ENCODE measurements around the gene MRPL3.

Gene MRPL3

GRCh38 chr3:131538968-131539367, 36.2 kb upstream of the MRPL3 start:
- Histone ChIP-seq H3K4me1 (ENCODE audit: control insufficient read depth in 1 of 2, insufficient read depth in 2 of 2, low read length in 2 of 2) (peaks cover 0 to 3% of the 10 kb centered on the region in 2 donors), H3K9me3 (ENCODE audit: control insufficient read depth in 1 of 2, low read length in 2 of 2) (peaks cover 0 to 4% of the 10 kb centered on the region in 2 donors), H3K27me3 (ENCODE audit: low read depth, low read length) (no peaks in the 10 kb centered on the region), H3K4me3 (ENCODE audit: low read depth in 1 of 2, low read length in 2 of 2) (no peak overlapping the region), H3K27ac (ENCODE audit: low read length) (no peak overlapping the region), H3K36me3 (ENCODE audit: control insufficient read depth in 1 of 2, insufficient read depth in 2 of 2, low read length in 2 of 2) (no peaks in the 10 kb centered on the region)

GRCh38 chr3:131537531-131537930, 34.8 kb upstream of the MRPL3 start:
- no peaks in the 10 kb centered on the region for H3K4me1 ChIP-seq (ENCODE audit: control insufficient read depth in 1 of 2, insufficient read depth in 2 of 2, low read length in 2 of 2)
- H3K27me3 ChIP-seq (ENCODE audit: low read depth, low read length), result no peaks in the 10 kb centered on the region
- H3K27ac ChIP-seq (ENCODE audit: low read length), result no peak overlapping the region
- H3K4me3 ChIP-seq (ENCODE audit: low read depth in 1 of 2, low read length in 2 of 2), result no peak overlapping the region
- H3K9me3 ChIP-seq (ENCODE audit: control insufficient read depth in 1 of 2, low read length in 2 of 2), result peaks cover 0 to 4% of the 10 kb centered on the region in 2 donors
- H3K36me3 ChIP-seq (ENCODE audit: control insufficient read depth in 1 of 2, insufficient read depth in 2 of 2, low read length in 2 of 2), result no peaks in the 10 kb centered on the region

DNA sequence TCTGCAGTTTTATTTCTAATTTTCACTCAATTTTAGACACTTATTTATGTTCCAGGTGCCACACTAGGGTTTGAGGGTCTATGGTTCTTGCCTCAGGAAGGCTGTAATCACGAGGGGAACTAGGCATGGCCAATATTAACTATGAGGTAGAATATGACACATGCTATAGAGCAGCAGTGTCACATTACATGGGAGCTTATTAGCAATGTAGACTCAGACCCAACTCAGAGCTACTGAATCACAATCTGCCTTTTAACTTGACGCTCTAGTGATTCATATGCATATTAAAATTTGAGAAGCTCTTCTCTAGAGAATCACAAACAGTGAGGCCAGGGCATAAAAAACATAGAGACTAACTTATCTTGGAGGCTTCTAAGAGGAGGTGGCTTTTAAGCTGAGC, 32.8 kb upstream of the MRPL3 start:
- Histone ChIP-seq H3K27me3 (ENCODE audit: low read depth, low read length) (no peaks in the 10 kb centered on the region), H3K36me3 (ENCODE audit: control insufficient read depth in 1 of 2, insufficient read depth in 2 of 2, low read length in 2 of 2) (no peaks in the 10 kb centered on the region), H3K9me3 (ENCODE audit: control insufficient read depth in 1 of 2, low read length in 2 of 2) (peaks cover 0 to 4% of the 10 kb centered on the region in 2 donors), H3K4me1 (ENCODE audit: control insufficient read depth in 1 of 2, insufficient read depth in 2 of 2, low read length in 2 of 2) (no peaks in the 10 kb centered on the region), H3K27ac (ENCODE audit: low read length) (no peak overlapping the region), H3K4me3 (ENCODE audit: low read depth in 1 of 2, low read length in 2 of 2) (no peak overlapping the region)

GRCh38 chr3:131535131-131535530, 32.4 kb upstream of the MRPL3 start:
- Histone ChIP-seq H3K4me3 (ENCODE audit: low read depth in 1 of 2, low read length in 2 of 2) (no peak overlapping the region), H3K27ac (ENCODE audit: low read length) (no peak overlapping the region), H3K4me1 (ENCODE audit: control insufficient read depth in 1 of 2, insufficient read depth in 2 of 2, low read length in 2 of 2) (no peaks in the 10 kb centered on the region), H3K27me3 (ENCODE audit: low read depth, low read length) (no peaks in the 10 kb centered on the region), H3K36me3 (ENCODE audit: control insufficient read depth in 1 of 2, insufficient read depth in 2 of 2, low read length in 2 of 2) (no peaks in the 10 kb centered on the region), H3K9me3 (ENCODE audit: control insufficient read depth in 1 of 2, low read length in 2 of 2) (peaks cover 0 to 4% of the 10 kb centered on the region in 2 donors)

GRCh38 chr3:131532645-131533044, 29.9 kb upstream of the MRPL3 start:
- Histone ChIP-seq H3K4me1 (ENCODE audit: control insufficient read depth in 1 of 2, insufficient read depth in 2 of 2, low read length in 2 of 2) (no peaks in the 10 kb centered on the region), H3K9me3 (ENCODE audit: control insufficient read depth in 1 of 2, low read length in 2 of 2) (no peaks in the 10 kb centered on the region), H3K27ac (ENCODE audit: low read length) (no peak overlapping the region), H3K36me3 (ENCODE audit: control insufficient read depth in 1 of 2, insufficient read depth in 2 of 2, low read length in 2 of 2) (no peaks in the 10 kb centered on the region), H3K4me3 (ENCODE audit: low read depth in 1 of 2, low read length in 2 of 2) (no peak overlapping the region), H3K27me3 (ENCODE audit: low read depth, low read length) (peaks cover 3% of the 10 kb centered on the region)

- H3K9me3 ChIP-seq (ENCODE audit: control insufficient read depth in 1 of 2, low read length in 2 of 2), result no peaks in the 10 kb centered on the region
- no peak overlapping the region for H3K4me3 ChIP-seq (ENCODE audit: low read depth in 1 of 2, low read length in 2 of 2)
- no peaks in the 10 kb centered on the region for H3K4me1 ChIP-seq (ENCODE audit: control insufficient read depth in 1 of 2, insufficient read depth in 2 of 2, low read length in 2 of 2)
- H3K27me3 ChIP-seq (ENCODE audit: low read depth, low read length), result peaks cover 3% of the 10 kb centered on the region
- no peak overlapping the region for H3K27ac ChIP-seq (ENCODE audit: low read length)
- H3K36me3 ChIP-seq (ENCODE audit: control insufficient read depth in 1 of 2, insufficient read depth in 2 of 2, low read length in 2 of 2), result no peaks in the 10 kb centered on the region
Observed at GRCh38 chr3:131530843-131531242, 28.1 kb upstream of the MRPL3 start.

DNA sequence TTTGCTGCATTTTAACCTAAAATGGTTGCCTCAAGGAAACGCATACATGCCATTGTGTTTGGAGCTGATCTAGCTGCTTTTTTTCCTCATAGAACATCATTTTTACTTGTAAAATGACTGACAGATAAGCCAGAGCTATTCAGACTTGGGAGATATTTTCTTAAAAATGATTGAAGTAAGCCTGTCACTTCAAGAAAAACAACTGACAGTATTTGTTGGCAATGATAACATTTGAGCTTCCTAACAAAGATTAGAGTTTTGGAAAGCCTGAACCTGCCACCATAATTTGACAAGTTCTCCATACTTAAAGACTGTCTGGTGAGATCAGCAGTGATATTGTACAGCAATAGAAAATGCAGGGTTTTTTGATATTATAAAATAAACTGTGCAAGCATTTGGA, 27.6 kb upstream of the MRPL3 start:
- Histone ChIP-seq H3K27ac (ENCODE audit: low read length) (no peak overlapping the region), H3K27me3 (ENCODE audit: low read depth, low read length) (peaks cover 3% of the 10 kb centered on the region), H3K9me3 (ENCODE audit: control insufficient read depth in 1 of 2, low read length in 2 of 2) (no peaks in the 10 kb centered on the region), H3K36me3 (ENCODE audit: control insufficient read depth in 1 of 2, insufficient read depth in 2 of 2, low read length in 2 of 2) (no peaks in the 10 kb centered on the region), H3K4me1 (ENCODE audit: control insufficient read depth in 1 of 2, insufficient read depth in 2 of 2, low read length in 2 of 2) (no peaks in the 10 kb centered on the region), H3K4me3 (ENCODE audit: low read depth in 1 of 2, low read length in 2 of 2) (no peak overlapping the region)

- no peaks in the 10 kb centered on the region for H3K4me1 ChIP-seq (ENCODE audit: control insufficient read depth in 1 of 2, insufficient read depth in 2 of 2, low read length in 2 of 2)
- no peak overlapping the region for H3K27ac ChIP-seq (ENCODE audit: low read length)
- H3K27me3 ChIP-seq (ENCODE audit: low read depth, low read length), result peaks cover 3% of the 10 kb centered on the region
- H3K36me3 ChIP-seq (ENCODE audit: control insufficient read depth in 1 of 2, insufficient read depth in 2 of 2, low read length in 2 of 2), result no peaks in the 10 kb centered on the region
- peak overlapping the region; percentile 52 to 62 for H3K4me3 ChIP-seq (ENCODE audit: low read depth in 1 of 2, low read length in 2 of 2)
- H3K9me3 ChIP-seq (ENCODE audit: control insufficient read depth in 1 of 2, low read length in 2 of 2), result no peaks in the 10 kb centered on the region
Observed at GRCh38 chr3:131526801-131527347, 24.1 kb upstream of the MRPL3 start.

DNA sequence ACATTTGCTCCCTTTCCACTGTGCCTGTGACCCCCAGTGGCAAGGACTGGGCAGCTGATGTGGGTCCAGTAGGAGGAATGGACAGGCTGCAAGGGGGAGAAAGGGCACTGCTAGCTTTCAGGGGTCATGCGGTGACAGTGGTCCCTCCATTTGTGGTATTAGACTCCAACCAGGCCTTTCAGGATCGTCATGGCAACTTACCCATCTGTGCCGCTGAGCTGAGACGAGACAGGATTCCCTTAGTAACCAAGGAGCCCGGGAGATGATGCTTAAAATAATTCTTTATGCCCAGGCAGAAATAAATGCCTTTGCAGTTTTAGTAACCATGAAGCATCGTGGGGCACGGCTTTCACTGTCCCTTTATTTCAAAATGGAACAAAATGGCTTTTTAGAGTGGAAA, 15.9 kb upstream of the MRPL3 start:
- no peaks in the 10 kb centered on the region for H3K27me3 ChIP-seq (ENCODE audit: low read depth, low read length)
- no peaks in the 10 kb centered on the region for H3K4me1 ChIP-seq (ENCODE audit: control insufficient read depth in 1 of 2, insufficient read depth in 2 of 2, low read length in 2 of 2)
- no peak overlapping the region for H3K4me3 ChIP-seq (ENCODE audit: low read depth in 1 of 2, low read length in 2 of 2)
- peaks cover 0 to 3% of the 10 kb centered on the region in 2 donors for H3K9me3 ChIP-seq (ENCODE audit: control insufficient read depth in 1 of 2, low read length in 2 of 2)
- no peak overlapping the region for H3K27ac ChIP-seq (ENCODE audit: low read length)
- no peaks in the 10 kb centered on the region for H3K36me3 ChIP-seq (ENCODE audit: control insufficient read depth in 1 of 2, insufficient read depth in 2 of 2, low read length in 2 of 2)

DNA sequence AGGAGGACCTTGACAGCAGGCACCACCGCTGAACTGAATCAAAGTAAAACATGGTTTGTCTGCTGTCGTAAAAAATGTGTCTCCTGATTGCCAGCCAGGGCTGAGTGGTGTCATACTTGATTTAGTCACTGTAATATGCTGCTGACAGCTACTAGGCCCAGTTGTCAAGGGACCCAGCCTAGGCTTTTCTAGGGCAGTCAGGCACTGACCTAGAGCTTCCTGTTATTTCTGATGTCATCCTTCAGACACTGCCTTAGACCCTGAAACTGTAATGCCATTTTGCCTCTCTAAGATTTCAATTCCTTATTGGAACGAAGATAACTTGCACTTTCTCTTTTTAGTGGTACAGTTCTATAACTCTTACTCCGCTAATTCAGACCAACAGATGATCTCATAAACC, 2.6 kb upstream of the MRPL3 start:
- no peak overlapping the region for H3K27ac ChIP-seq (ENCODE audit: low read length)
- no peaks in the 10 kb centered on the region for H3K9me3 ChIP-seq (ENCODE audit: control insufficient read depth in 1 of 2, low read length in 2 of 2)
- peaks cover 0 to 5% of the 10 kb centered on the region in 2 donors for H3K36me3 ChIP-seq (ENCODE audit: control insufficient read depth in 1 of 2, insufficient read depth in 2 of 2, low read length in 2 of 2)
- H3K4me3 ChIP-seq (ENCODE audit: low read depth in 1 of 2, low read length in 2 of 2), result no peak overlapping the region
- H3K4me1 ChIP-seq (ENCODE audit: control insufficient read depth in 1 of 2, insufficient read depth in 2 of 2, low read length in 2 of 2), result peaks cover 14 to 16% of the 10 kb centered on the region in 2 donors
- H3K27me3 ChIP-seq (ENCODE audit: low read depth, low read length), result no peaks in the 10 kb centered on the region

GRCh38 chr3:131503320-131503635, 507 bp upstream of the MRPL3 start:
- Histone ChIP-seq H3K4me1 (ENCODE audit: control insufficient read depth in 1 of 2, insufficient read depth in 2 of 2, low read length in 2 of 2) (peaks cover 14 to 16% of the 10 kb centered on the region in 2 donors), H3K27me3 (ENCODE audit: low read depth, low read length) (no peaks in the 10 kb centered on the region), H3K27ac (ENCODE audit: low read length) (peak overlapping the region; percentile 86)

DNA sequence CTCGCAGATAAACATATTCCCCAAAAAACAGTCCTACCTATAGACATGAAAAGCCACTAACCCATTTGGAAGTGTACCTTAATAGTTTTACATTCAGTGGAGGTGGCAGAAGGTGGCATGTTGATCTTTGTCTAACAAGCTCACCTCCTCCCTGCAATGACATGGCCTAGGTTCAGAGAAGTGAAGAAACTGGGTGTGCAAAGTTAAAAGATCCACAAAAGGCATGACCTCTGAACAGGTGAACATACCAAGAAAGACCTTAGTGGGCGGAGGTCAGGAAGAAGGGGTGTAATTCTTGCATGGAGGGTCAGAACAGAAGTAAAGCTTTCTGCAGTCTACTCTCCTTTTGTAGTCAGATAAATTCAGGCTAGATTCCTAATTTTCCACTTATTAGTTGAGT, 822 bp downstream of the MRPL3 start:
- Histone ChIP-seq H3K4me3 (ENCODE audit: low read depth in 1 of 2, low read length in 2 of 2) (peak overlapping the region; percentile 99), H3K27ac (ENCODE audit: low read length) (peak overlapping the region; percentile 86), H3K9me3 (ENCODE audit: control insufficient read depth in 1 of 2, low read length in 2 of 2) (no peaks in the 10 kb centered on the region), H3K36me3 (ENCODE audit: control insufficient read depth in 1 of 2, insufficient read depth in 2 of 2, low read length in 2 of 2) (peaks cover 5 to 33% of the 10 kb centered on the region in 2 donors), H3K4me1 (ENCODE audit: control insufficient read depth in 1 of 2, insufficient read depth in 2 of 2, low read length in 2 of 2) (peaks cover 14 to 16% of the 10 kb centered on the region in 2 donors), H3K27me3 (ENCODE audit: low read depth, low read length) (no peaks in the 10 kb centered on the region)

More at GRCh38 chr3:131503320-131503635, 507 bp upstream of the MRPL3 start:
- H3K4me3 ChIP-seq (ENCODE audit: low read depth in 1 of 2, low read length in 2 of 2), result peak overlapping the region; percentile 99
- no peaks in the 10 kb centered on the region for H3K9me3 ChIP-seq (ENCODE audit: control insufficient read depth in 1 of 2, low read length in 2 of 2)
- peaks cover 4 to 21% of the 10 kb centered on the region in 2 donors for H3K36me3 ChIP-seq (ENCODE audit: control insufficient read depth in 1 of 2, insufficient read depth in 2 of 2, low read length in 2 of 2)
